H1 (cell line): ENCODE measurements around the gene MGMT. TPM values are rescaled to one million over a fixed set of nuclear protein-coding genes. Genes with fewer than 3 reads are reported as not detected.

Experiments
- KDM5A ChIP-seq: fragments of 200-600 bp; IDR thresholded peaks from 2 replicates; pipeline ENCODE4 v1.7.1; 2012; ENCODE audit warnings: mild to moderate bottlenecking, low read length, inconsistent platforms, mixed read lengths
- ZNF274 ChIP-seq: IDR thresholded peaks from 2 replicates; pipeline ENCODE4 v1.7.0; 2012; ENCODE audit warnings: low read length, borderline replicate concordance; ENCODE audit errors: extremely low read depth
- polyA plus RNA-seq, 7 experiments: library from polyadenylated mRNA; depleted of rRNA in 3 of 7; stranded (reverse) in 5 of 7; unstranded in 2 of 7; fragments of >200 nt in 5 of 7; fragments of 200-250 nt in 2 of 7; gene quantifications; 1 replicate in 5 of 7; 2 replicates in 1 of 7; 4 replicates in 1 of 7; pipeline versions ENCODE4 v1.2.1 to v1.2.3, GENCODE V29; 2011 to 2013; ENCODE audit warnings: missing spikeins in 2 of 7, mixed read lengths in 2 of 7
- total RNA-seq: library from RNA; stranded (reverse); fragmentation: NEBNext Ultra II Directional; extraction: Animal tissue kit (Norgen Biotek cat#: 25700); gene quantifications from 2 replicates; pipeline ENCODE4 v1.2.1, GENCODE V29; 2021

The MGMT gene
- total and polyA plus RNA-seq, 2 of the 8 experiments (the other 6 are each of a cell fraction or from before 2014, with no cell fraction given), result 9.9 to 10.7 TPM

DNA sequence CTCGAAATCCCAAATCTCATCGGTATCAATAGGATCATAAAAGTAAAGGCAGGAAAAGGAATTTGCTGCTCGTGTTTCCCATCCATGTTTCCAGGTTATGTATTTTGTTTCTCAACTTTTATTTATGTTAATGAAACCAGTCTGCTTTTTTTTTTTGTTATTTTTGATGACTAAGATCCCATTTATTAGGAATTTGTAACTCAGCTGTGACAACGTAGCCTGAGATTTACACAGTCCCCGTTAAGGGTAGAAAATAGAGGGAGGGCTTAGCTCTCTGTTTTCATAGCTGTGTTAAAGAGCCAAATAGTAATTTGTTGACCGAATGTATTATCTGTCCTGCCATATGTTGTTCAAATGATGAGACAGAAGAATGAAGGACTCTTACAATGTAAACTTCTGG lies 164.0 kb downstream of the MGMT start (continued):
- TF ChIP-seq ZNF274 (no peak), KDM5A (no peak)
